ENCODE data around the gene TOLLIP.

TOLLIP gene

GRCh38 chr11:1271002-1271401 lies 38.4 kb downstream of the TOLLIP start (continued):
- TF ChIP-seq ZNF26 (tag by site-specific recombination; IDR thresholded peaks at IDR 0.05) = no peak
- TF ChIP-seq ZFP37 (tag by site-specific recombination; IDR thresholded peaks at IDR 0.05) = no peak
- TF ChIP-seq MEIS1 (CRISPR knock-in tag; IDR thresholded peaks at IDR 0.05; ENCODE audit: borderline replicate concordance) = no peak
- no peak for TF ChIP-seq HOXC10 (CRISPR knock-in tag; IDR thresholded peaks at IDR 0.05)
- peak; percentile 57 for TF ChIP-seq PATZ1 (tag by site-specific recombination; IDR thresholded peaks at IDR 0.05)
- 0 out of 2 replicates have a peak, but pooled peaks have one; percentile 21 for TF ChIP-seq FEZF1 (tag by site-specific recombination; IDR thresholded peaks at IDR 0.05)
- no peak for TF ChIP-seq KLF9 (tag by site-specific recombination; IDR thresholded peaks at IDR 0.05; ENCODE audit: low read depth)
- TF ChIP-seq SP7 (tag by site-specific recombination; IDR thresholded peaks at IDR 0.05) = peak; percentile 34; the same call in 1 of the 2 replicates
- TF ChIP-seq ZNF658 (tag by site-specific recombination; IDR thresholded peaks at IDR 0.05) = no peak
- TF ChIP-seq SP2 (tag by site-specific recombination; IDR thresholded peaks at IDR 0.05) = peak; percentile 47
- no peak for TF ChIP-seq WT1 (tag by site-specific recombination; IDR thresholded peaks at IDR 0.05)
- TF ChIP-seq ZBTB21 (tag by site-specific recombination; IDR thresholded peaks at IDR 0.05) = no peak
- peak; percentile 65 for TF ChIP-seq ZNF629 (tag by site-specific recombination; IDR thresholded peaks at IDR 0.05)

- no peak overlapping the region for H3K27ac ChIP-seq (ENCODE audit: extremely low read depth, low read depth, low read length)
- H3K9me3 ChIP-seq (ENCODE audit: control insufficient read depth, insufficient read depth, low read depth, low read length) = no peaks in the 10 kb centered on the region
- CTCF ChIA-PET = interaction anchor here (0.6 to 1.1 kb wide), 3 partner anchors 169 to 304 kb away, joined by 3 to 4 read pairs (median 3); no protein-coding TSS in a partner anchor
- no peaks in the 10 kb centered on the region for H3K4me1 ChIP-seq (ENCODE audit: control insufficient read depth, insufficient read depth, low read length)
- POLR2A ChIA-PET = no interaction called here
- peaks cover 0 to 10% of the 10 kb centered on the region in 2 experiments; a peak in 1 of 3 replicates for H3K36me3 ChIP-seq (ENCODE audit: control insufficient read depth in 2 of 2, insufficient read depth in 1 of 2, low read length in 2 of 2)
- no peak overlapping the region for H3K4me3 ChIP-seq (ENCODE audit: low read depth, low read length)
- no peak for TF ChIP-seq ZNF623 (tag by site-specific recombination; IDR thresholded peaks at IDR 0.05)
- no peak for TF ChIP-seq ZNF211 (tag by site-specific recombination; IDR thresholded peaks at IDR 0.05; ENCODE audit: low read depth)
- no peak for TF ChIP-seq ZNF221 (tag by site-specific recombination; IDR thresholded peaks at IDR 0.05; ENCODE audit: borderline replicate concordance)
- TF ChIP-seq ZBTB11 (tag by site-specific recombination; conservative IDR thresholded peaks at IDR 0.05; ENCODE audit: low read depth) = no peak
- no peak for TF ChIP-seq PRDM10 (tag by site-specific recombination; IDR thresholded peaks at IDR 0.05)
- no peak for TF ChIP-seq ZNF555 (tag by site-specific recombination; conservative IDR thresholded peaks at IDR 0.05)
- TF ChIP-seq ZNF677 (tag by site-specific recombination; IDR thresholded peaks at IDR 0.05) = no peak
- no peak for TF ChIP-seq ZNF362 (tag by site-specific recombination; IDR thresholded peaks at IDR 0.05)
- TF ChIP-seq ZNF549 (tag by site-specific recombination; IDR thresholded peaks at IDR 0.05) = no peak
- TF ChIP-seq ZNF624 (tag by site-specific recombination; IDR thresholded peaks at IDR 0.05) = no peak
- no peak for TF ChIP-seq ZNF184 (tag by site-specific recombination; IDR thresholded peaks at IDR 0.05)
- no peak for TF ChIP-seq ZEB2 (tag by site-specific recombination; IDR thresholded peaks at IDR 0.05)
- no peak for TF ChIP-seq ZNF404 (tag by site-specific recombination; IDR thresholded peaks at IDR 0.05)
Measured at GRCh38 chr11:1270476-1270875, 39.0 kb downstream of the TOLLIP start.

All from HEK293 (cell line).